Central memory CD8-positive, alpha-beta T cell (primary cell): ENCODE results near the gene STAT3.
"Not testable (repeated sequence)": the region's sequence is repeated elsewhere in the genome, so short reads cannot be mapped to it uniquely, and the experiment has no call there.

ENCODE experiments used
- ATAC-seq: fragments of 150-1000 bp; cut with Tn5 transposase; replicated peaks from 2 replicates; pipeline ENCODE4 v1.10.0; 2022; ENCODE audit warnings: mild to moderate bottlenecking, moderate FRiP score, moderate number of reproducible peaks; ENCODE audit not compliant: poor library complexity, severe bottlenecking; ENCODE audit errors: extremely low read depth
- DNase-seq, 2 donors: peaks; one replicate each; pipeline ENCODE4 v3.0.0; 2021; ENCODE audit warnings: low spot score in 2 of 2
- H3K27ac Mint-ChIP-seq: one replicate; pipeline ENCODE4 v1.8.0; 2022; ENCODE audit warnings: low read depth, mild to moderate bottlenecking, moderate library complexity, mixed read lengths
- H3K27me3 Mint-ChIP-seq: one replicate; pipeline ENCODE4 v1.8.0; 2022; ENCODE audit warnings: mixed read lengths
- H3K36me3 Mint-ChIP-seq: one replicate; pipeline ENCODE4 v1.8.0; 2022; ENCODE audit warnings: mild to moderate bottlenecking, moderate library complexity, mixed read lengths; ENCODE audit not compliant: insufficient read depth
- H3K4me1 Mint-ChIP-seq: one replicate; pipeline ENCODE4 v1.8.0; 2022; ENCODE audit warnings: mixed read lengths
- H3K4me3 Mint-ChIP-seq: one replicate; pipeline ENCODE4 v1.8.0; 2022; ENCODE audit warnings: mild to moderate bottlenecking, moderate library complexity, mixed read lengths
- H3K9me3 Mint-ChIP-seq: one replicate; pipeline ENCODE4 v1.8.0; 2022; ENCODE audit warnings: mixed read lengths

Gene STAT3

DNA sequence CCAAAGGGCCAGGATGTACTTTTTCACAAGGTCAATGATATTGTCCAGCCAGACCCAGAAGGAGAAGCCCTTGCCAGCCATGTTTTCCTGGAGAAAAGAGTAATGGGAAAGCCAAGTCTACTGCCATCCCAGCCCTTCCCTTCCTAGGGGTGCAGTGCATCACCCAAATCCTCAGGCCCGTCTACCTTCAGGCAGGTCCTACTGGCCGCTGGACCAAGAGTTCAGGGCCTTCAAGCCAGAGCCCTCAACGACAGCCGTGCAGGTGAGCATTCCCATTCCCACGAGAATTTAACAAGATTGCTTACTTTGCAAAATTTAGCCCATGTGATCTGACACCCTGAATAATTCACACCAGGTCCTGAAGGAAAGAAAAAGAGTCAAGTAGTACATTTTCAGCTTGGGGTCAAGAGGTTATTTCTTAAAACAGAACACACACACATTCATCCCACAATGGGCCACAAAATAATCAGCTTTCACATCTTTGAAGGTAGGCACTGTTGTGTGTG lies 64.9 kb downstream of the STAT3 start:
- H3K36me3 Mint-ChIP-seq = peaks cover 57% of the 10 kb centered on the region
- peaks cover 23% of the 10 kb centered on the region for H3K4me1 Mint-ChIP-seq
- no peak overlapping the region for H3K4me3 Mint-ChIP-seq
- no peaks in the 10 kb centered on the region for H3K9me3 Mint-ChIP-seq
- no peaks in the 10 kb centered on the region for H3K27me3 Mint-ChIP-seq
- ATAC-seq (no peak), DNase-seq (no peak)
- H3K27ac Mint-ChIP-seq = no peak overlapping the region

DNA sequence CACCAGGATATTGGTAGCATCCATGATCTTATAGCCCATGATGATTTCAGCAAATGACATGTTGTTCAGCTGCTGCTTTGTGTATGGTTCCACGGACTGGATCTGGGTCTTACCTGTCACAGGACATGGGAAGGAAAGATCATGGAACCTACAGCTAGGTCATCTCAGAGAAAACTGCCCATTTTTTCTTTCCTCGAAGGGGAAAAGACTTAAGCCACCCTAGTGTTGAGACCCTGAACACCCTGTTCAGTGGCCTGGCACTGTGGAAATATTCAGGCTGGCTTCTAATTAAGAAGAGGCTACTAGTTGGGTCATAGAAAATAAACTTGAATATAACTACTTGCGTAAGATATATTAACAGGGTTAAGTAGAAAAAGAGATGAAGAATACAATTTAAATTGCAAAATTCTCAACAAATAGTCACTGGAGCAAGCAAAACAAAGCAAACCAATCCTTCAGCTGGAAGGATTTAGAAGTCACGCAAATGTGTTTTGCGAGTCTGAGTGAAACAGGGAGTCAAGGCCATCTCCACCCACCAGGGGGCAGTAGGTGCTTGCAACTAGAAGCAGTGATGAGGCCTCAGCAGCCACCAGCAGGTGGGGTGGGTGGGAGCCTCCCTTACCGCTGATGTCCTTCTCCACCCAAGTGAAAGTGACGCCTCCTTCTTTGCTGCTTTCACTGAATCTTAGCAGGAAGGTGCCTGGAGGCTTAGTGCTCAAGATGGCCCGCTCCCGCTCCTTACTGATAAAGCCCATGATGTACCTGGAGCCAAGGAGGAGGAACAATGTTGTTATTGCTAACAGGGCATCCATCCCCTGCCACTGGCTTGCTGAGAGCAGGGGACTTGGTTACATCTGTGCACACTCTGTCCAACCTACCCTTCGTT lies 65.6 kb downstream of the STAT3 start:
- DNase-seq (peak; percentile 91 to 96), ATAC-seq (peak; percentile 98)
- peaks cover 23% of the 10 kb centered on the region for H3K4me1 Mint-ChIP-seq
- no peak overlapping the region for H3K4me3 Mint-ChIP-seq
- H3K36me3 Mint-ChIP-seq = peaks cover 60% of the 10 kb centered on the region
- H3K27me3 Mint-ChIP-seq = no peaks in the 10 kb centered on the region
- no peaks in the 10 kb centered on the region for H3K9me3 Mint-ChIP-seq
- peak overlapping the region; percentile 38 for H3K27ac Mint-ChIP-seq

DNA sequence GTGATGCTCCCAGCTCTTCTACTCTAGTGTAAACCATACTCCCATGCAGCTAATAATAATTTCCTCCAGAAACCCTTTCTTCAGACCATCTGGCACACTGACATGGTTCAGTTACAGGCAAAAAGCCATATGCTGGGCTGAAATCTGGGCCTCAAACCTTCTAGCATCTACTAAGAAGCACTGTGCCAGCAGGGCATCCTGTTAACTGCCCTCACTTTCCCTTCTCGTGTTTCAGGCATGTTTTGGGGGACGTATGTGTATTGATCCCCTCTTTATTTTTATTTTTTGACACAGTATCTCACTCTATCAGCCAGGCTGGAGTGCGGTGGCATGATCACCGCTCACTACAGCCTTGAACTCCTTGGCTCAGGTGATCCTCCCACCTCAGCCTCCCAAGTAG lies 66.7 kb downstream of the STAT3 start:
- Mint-ChIP-seq H3K4me3 (no peak overlapping the region), H3K36me3 (peaks cover 61% of the 10 kb centered on the region), H3K4me1 (peaks cover 23% of the 10 kb centered on the region), H3K27me3 (no peaks in the 10 kb centered on the region), H3K9me3 (no peaks in the 10 kb centered on the region), H3K27ac (peak overlapping the region; percentile 38)
- no peak for DNase-seq
- ATAC-seq = no peak

DNA sequence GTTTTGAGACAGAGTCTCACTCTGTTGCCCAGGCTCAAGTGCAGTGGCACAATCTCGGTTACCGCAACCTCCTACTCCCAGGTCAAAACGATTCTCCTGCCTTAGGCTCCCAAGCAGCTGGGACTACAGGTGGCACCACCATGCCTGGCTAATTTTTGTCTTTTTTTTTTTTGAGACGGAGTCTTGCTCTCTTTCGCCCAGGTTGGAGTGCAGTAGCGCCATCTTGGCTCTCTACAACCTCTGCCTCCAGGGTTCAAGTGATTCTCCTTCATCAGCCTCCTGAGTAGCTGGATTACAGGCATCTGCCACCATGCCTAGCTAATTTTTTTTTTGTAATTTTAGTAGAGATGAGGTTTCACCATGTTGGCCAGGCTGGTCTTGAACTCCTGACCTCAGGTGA lies 70.3 kb downstream of the STAT3 start:
- Mint-ChIP-seq H3K4me1 (peaks cover 36% of the 10 kb centered on the region), H3K36me3 (peaks cover 49% of the 10 kb centered on the region)
- H3K27me3 Mint-ChIP-seq, DNase-seq, H3K27ac Mint-ChIP-seq, ATAC-seq, H3K9me3 Mint-ChIP-seq, H3K4me3 Mint-ChIP-seq: not testable (repeated sequence)

DNA sequence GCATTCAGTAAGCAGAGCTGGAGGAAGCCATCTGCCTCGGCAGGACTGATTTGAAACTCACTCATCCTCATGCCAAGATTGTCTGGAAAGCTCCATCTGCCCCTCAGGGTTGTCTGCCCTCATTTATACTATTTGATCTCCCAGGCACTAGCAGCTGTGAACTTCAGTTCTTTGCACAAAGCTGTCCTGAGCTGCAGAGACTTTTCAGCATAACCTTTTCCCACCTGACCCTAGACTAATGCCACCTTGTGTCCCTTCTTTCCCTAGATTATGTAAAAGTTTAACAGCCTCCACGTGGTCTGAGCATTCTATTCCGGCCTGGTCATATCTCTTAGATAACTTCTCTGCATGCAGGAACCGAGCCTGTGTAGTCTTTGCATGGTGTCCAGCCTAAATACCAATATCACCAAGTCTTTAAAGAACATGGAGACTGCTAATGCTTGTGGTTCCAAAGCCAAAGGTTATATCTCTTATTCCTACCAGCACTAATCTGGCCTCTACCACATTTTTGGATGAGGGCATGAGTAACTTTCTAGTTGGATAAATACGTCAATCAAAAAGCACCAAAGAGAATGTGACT lies 70.9 kb downstream of the STAT3 start:
- no peak for DNase-seq
- Mint-ChIP-seq H3K9me3 (no peaks in the 10 kb centered on the region), H3K36me3 (peaks cover 46% of the 10 kb centered on the region), H3K4me1 (peaks cover 38% of the 10 kb centered on the region), H3K27ac (no peak overlapping the region), H3K4me3 (no peak overlapping the region), H3K27me3 (no peaks in the 10 kb centered on the region)
- ATAC-seq = no peak

DNA sequence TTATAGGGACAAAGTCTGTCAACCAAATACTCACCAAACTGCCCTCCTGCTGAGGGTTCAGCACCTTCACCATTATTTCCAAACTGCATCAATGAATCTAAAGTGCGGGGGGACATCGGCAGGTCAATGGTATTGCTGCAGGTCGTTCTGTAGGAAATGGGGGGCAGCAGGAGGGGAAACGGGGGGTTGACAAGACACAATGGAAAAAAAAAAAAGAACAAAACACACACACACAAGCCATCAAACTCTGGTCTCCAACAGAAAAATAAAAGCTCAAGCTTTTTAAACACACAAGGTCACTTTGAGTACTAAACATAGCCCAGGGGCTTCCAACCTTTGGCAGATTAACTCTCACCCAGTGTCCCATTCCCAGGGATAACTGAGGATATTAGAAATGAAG lies 71.5 kb downstream of the STAT3 start:
- DNase-seq = no peak
- no peak overlapping the region for H3K4me3 Mint-ChIP-seq
- no peaks in the 10 kb centered on the region for H3K9me3 Mint-ChIP-seq
- peaks cover 46% of the 10 kb centered on the region for H3K36me3 Mint-ChIP-seq
- ATAC-seq = no peak
- H3K27me3 Mint-ChIP-seq = no peaks in the 10 kb centered on the region
- no peak overlapping the region for H3K27ac Mint-ChIP-seq
- peaks cover 39% of the 10 kb centered on the region for H3K4me1 Mint-ChIP-seq

DNA sequence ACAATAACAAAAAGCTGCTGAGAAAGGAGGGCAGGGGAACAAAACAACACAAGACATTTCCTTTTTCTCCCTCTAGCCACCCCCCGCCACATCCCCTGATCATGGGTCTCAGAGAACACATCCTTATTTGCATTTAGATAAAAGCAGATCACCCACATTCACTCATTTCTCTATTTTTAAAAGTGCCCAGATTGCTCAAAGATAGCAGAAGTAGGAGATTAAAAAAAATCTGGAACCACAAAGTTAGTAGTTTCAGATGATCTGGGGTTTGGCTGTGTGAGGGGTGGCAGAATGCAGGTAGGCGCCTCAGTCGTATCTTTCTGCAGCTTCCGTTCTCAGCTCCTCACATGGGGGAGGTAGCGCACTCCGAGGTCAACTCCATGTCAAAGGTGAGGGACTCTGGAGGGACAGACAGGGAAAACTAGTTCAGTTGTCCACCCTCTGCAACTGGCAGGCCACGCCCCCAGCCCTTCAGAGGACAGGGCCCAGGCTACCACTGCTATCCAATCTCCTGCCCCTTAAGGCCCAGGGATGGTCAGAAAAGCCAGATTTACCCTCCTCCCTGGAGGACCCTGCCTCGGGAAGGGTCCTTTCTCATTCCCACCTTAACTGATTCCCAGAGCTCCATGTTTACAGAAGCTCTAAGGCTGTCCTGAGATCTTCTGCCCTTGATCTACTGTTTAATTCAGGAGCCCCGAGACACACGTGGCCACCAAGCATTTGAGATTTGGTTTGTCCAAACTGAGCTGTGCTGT lies 72.7 kb downstream of the STAT3 start:
- H3K27ac Mint-ChIP-seq = peak overlapping the region; percentile 55
- no peaks in the 10 kb centered on the region for H3K9me3 Mint-ChIP-seq
- peak overlapping the region; percentile 17 for H3K4me3 Mint-ChIP-seq
- DNase-seq (no peak), ATAC-seq (no peak)
- no peaks in the 10 kb centered on the region for H3K27me3 Mint-ChIP-seq
- peaks cover 50% of the 10 kb centered on the region for H3K36me3 Mint-ChIP-seq
- peaks cover 46% of the 10 kb centered on the region for H3K4me1 Mint-ChIP-seq

DNA sequence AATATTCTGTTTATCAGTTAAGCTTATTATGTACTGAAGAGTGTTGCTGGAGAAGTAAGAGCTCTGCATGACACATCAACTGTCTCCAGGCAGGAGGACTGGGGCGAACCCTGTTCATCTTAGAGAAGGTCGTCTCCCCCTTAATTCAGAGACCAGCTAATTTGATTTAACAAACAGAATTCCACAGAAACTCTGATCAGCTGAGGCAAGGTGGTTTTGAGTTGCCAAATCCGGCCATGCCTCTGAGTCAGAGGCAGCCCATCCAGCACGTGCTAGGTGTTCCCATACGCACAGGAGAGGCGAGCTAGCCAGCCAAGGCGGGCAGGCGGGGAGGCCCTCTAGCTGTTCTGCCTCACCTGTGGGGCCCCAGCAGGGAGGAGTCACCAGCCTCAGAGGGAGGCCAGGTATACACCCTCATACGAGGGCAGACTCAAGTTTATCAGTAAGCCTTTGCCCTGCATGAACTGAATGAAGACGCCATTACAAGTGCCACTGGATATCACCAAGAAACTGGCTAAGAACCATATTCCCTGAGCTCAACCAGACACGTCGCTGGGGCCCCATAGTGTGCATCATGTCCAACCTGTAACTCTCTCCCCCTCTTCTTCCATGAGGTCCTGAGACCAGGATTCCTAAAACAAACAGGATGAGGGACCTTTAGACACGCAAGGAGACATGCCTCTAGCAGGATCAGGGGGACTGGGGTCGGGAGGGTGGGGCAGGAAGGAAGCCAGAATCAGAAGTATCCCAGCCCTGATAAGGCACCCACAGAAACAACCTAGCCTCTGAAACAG lies 74.3 kb downstream of the STAT3 start:
- Mint-ChIP-seq H3K4me1 (peaks cover 43% of the 10 kb centered on the region), H3K4me3 (no peak overlapping the region), H3K27me3 (no peaks in the 10 kb centered on the region), H3K9me3 (no peaks in the 10 kb centered on the region), H3K27ac (peak overlapping the region; percentile 62), H3K36me3 (peaks cover 47% of the 10 kb centered on the region)
- DNase-seq (no peak), ATAC-seq (no peak)

DNA sequence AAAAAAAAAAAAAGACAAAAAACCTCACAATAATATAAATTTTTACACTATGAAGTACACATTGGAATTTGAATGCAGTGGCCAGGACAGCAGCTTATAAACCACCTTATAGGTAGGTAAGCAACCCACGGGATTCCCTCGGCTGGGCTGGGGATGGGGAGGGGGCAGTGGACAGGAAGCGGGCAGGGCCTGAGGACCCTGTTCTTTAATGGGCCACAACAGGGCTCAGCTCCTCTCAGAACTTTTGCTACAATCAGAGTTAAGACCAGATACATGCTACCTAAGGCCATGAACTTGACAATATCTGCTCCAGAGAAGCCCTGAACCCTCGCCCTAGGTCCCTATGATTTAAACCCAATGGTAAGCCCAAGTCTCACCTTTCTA lies 74.9 kb downstream of the STAT3 start:
- no peak overlapping the region for H3K4me3 Mint-ChIP-seq
- peak overlapping the region; percentile 62 for H3K27ac Mint-ChIP-seq
- peaks cover 46% of the 10 kb centered on the region for H3K36me3 Mint-ChIP-seq
- no peaks in the 10 kb centered on the region for H3K9me3 Mint-ChIP-seq
- ATAC-seq (no peak), DNase-seq (no peak)
- no peaks in the 10 kb centered on the region for H3K27me3 Mint-ChIP-seq
- H3K4me1 Mint-ChIP-seq = peaks cover 43% of the 10 kb centered on the region

DNA sequence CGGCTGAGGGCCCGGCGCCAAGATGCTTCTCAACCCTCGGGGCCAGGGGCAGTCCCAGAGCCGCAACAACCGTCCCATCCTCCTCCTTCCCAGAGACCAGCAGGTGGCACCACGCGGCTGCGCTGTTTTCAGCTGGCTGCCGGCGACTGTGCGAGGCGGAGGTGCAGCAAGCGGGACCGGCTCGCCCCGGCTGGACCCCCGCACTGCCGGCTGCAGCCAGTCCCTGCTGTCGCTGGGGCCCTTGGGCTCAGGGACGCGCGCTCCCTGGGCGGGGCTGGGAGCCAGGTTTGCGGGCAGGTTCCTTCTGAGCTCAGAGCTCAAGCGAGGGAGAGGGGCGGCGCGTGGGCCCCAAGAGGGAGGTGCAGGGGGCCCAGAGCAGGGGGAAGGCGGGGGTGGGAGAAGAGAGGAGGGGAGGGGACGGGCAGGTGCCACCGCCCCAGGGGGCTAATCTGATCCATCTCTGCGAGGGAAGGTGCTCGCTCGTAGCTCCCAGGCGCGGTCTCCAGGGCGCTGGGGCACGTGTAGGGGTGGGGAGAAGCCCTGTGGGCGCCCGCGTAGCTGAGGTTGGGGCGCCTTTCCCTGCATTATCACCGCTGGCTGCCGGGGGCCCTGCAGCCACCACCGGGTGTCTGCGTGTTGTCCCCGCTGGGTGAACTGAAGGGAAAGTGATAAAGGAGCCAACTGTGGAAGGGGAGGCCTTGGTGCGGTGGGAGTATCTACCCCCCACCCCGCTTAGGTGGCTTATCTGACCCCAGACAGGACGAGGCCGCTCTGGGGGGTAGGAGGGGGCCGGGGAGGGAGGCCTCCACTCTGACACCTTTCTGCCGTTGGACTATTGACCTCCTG lies 75.7 kb downstream of the STAT3 start:
- no peaks in the 10 kb centered on the region for H3K9me3 Mint-ChIP-seq
- H3K27me3 Mint-ChIP-seq = no peaks in the 10 kb centered on the region
- H3K27ac Mint-ChIP-seq = peak overlapping the region; percentile 46
- peak; percentile 57 to 59 for DNase-seq
- peak; percentile 71 for ATAC-seq
- peaks cover 43% of the 10 kb centered on the region for H3K4me1 Mint-ChIP-seq
- H3K4me3 Mint-ChIP-seq = peak overlapping the region; percentile 52
- H3K36me3 Mint-ChIP-seq = peaks cover 45% of the 10 kb centered on the region

DNA sequence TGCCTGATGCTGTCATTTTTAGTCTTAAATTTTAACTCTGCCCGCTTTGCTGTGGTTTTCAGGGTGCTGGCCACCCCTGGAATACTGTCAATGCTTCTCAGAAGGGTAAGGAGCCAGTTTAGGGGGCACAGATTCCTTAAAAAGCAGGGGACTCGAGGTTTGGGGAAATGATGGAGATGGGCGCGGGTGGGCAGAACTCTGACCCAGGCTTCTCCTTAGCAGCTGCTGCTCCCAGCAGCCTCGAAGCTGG lies 76.3 kb downstream of the STAT3 start:
- H3K27ac Mint-ChIP-seq = peak overlapping the region; percentile 83
- ATAC-seq (no peak), DNase-seq (no peak)
- H3K4me1 Mint-ChIP-seq = peaks cover 43% of the 10 kb centered on the region
- peak overlapping the region; percentile 52 for H3K4me3 Mint-ChIP-seq
- no peaks in the 10 kb centered on the region for H3K27me3 Mint-ChIP-seq
- peaks cover 43% of the 10 kb centered on the region for H3K36me3 Mint-ChIP-seq
- H3K9me3 Mint-ChIP-seq = no peaks in the 10 kb centered on the region
